Fibroblast of the aortic adventitia (primary cell): ENCODE data around the gene SMO. TPM values are rescaled to one million over a fixed set of nuclear protein-coding genes. Genes with fewer than 3 reads are reported as not detected.
A peak's percentile ranks its signal among the peaks of the same experiment; 100 is the strongest.

Source experiments
- DNase-seq: peaks from one replicate; pipeline ENCODE4 v3.0.0-alpha.2; 2010; ENCODE audit warnings: low read depth
- H3K4me3 ChIP-seq: 2 replicates; pipeline ENCODE4 v1.5.1; 2011; ENCODE audit warnings: low read depth, mild to moderate bottlenecking, control low read depth, low read length, moderate library complexity
- small RNA-seq: library from RNA; depleted of rRNA; stranded (forward); fragments of <200 nt; gene quantifications from one replicate; pipeline ENCODE3, GENCODE V24; 2012
- total RNA-seq: library from RNA; depleted of rRNA; stranded (reverse); fragments of >200 nt; gene quantifications from 2 replicates; pipeline ENCODE4 v1.2.3, GENCODE V29; 2012; ENCODE audit warnings: low replicate concordance
- TF ChIP-seq, protein P1 (sequence below): IDR thresholded peaks from 2 replicates; pipeline ENCODE4 v1.5.1; 2011; ENCODE audit warnings: mild to moderate bottlenecking, low read length, control low read depth, inconsistent platforms; ENCODE audit not compliant: insufficient read depth

Gene SMO
- total RNA-seq, 1 donor, result 4.2 TPM

DNA sequence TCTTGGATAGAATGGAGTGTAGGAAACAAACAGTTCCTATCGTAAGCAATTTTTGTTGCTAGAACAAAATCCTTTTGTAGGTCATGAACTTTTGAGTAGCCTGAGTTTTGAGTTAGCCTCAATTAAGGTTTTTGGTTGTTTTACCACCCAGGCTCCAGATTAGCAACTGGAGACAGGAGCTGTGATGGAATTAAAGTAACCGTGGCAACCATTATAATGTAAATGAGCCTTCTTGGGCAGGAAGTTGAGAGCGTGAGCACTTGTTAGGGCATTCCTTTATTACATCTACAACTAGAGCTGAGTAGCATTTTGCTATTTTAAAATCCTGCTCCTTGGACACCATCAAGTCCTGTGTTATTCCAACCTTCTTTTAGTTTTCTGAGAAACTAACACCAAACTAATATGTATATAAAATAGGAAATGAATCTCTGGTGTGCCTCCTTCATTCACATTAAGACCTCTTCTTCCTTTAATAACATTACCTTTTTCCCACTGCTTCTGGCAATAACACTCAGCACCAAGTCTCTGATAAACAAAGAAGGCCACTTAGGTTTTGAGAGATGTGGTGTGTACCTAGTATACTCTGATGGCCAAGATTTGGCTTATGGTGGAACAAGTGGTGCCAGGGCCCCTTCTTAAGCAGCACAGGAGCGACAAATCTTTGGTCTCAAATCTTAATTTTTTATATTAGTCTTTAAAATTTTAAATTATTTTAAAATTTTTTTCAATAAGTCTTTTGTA lies 70.4 kb downstream of the SMO start:
- DNase-seq, result no peak
- TF ChIP-seq, protein P1, sequence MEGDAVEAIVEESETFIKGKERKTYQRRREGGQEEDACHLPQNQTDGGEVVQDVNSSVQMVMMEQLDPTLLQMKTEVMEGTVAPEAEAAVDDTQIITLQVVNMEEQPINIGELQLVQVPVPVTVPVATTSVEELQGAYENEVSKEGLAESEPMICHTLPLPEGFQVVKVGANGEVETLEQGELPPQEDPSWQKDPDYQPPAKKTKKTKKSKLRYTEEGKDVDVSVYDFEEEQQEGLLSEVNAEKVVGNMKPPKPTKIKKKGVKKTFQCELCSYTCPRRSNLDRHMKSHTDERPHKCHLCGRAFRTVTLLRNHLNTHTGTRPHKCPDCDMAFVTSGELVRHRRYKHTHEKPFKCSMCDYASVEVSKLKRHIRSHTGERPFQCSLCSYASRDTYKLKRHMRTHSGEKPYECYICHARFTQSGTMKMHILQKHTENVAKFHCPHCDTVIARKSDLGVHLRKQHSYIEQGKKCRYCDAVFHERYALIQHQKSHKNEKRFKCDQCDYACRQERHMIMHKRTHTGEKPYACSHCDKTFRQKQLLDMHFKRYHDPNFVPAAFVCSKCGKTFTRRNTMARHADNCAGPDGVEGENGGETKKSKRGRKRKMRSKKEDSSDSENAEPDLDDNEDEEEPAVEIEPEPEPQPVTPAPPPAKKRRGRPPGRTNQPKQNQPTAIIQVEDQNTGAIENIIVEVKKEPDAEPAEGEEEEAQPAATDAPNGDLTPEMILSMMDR, result no peak
- H3K4me3 ChIP-seq, result no peak overlapping the region

DNA sequence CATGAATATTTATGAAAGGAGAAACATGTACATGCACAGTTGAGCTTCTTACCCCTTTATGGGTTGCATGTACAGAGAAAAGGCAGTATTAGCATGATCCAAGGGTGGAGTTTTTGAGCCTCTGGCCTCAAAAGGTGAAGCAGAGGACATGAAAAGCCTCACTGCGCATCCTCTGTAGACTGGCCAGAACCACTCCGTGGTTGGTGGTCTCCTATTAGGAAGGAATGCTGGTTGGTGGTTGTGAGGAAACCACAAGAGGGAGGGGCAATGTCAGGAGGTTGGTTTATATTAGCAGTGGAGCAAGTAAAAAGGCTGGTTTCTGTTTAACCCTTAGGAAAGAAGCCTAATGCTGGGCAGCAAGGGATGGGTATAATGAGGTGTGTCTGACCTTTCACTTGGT lies 73.9 kb downstream of the SMO start:
- TF ChIP-seq, protein P1, result no peak
- H3K4me3 ChIP-seq, result no peak overlapping the region
- DNase-seq, result no peak

Small RNAs within 50 kb of the gene (small RNA-seq; reads per million reads assigned to genes)
- gene RNY1P11, result 0.64 reads per million, percentile 6 among the genes with 10 or more reads in this experiment

Other genes starting within 250 kb of the SMO start
- gene TNPO3, start 133.5 kb upstream of the SMO start, total RNA-seq, result 56.7 and 63.3 TPM in 2 replicates
- not detected in 2 replicates for gene TSPAN33, start 43.9 kb upstream of the SMO start, total RNA-seq
- 12.1 and 20.3 TPM in 2 replicates for gene AHCYL2, start 36.4 kb downstream of the SMO start, total RNA-seq
- gene STRIP2, start 245.8 kb downstream of the SMO start, total RNA-seq, result 2.5 and 6.9 TPM in 2 replicates